Fibroblast of peridontal ligament (primary cell): ENCODE measurements around the gene FCRL2.

Source experiments
- DNase-seq: peaks from one replicate; pipeline ENCODE4 v3.0.0-alpha.2; 2010; ENCODE audit errors: extremely low read depth

The FCRL2 gene

GRCh38 chr1:157776971-157777391, at the start of gene FCRL2:
Gene FCRL2 (minus strand): TSS chr1:157777132. CDS start chr1:157777073, 59 bp downstream.
- DNase-seq: no peak

GRCh38 chr1:157820299-157820698, 43.4 kb upstream of the FCRL2 start:
- DNase-seq: no peak

GRCh38 chr1:157819896-157820295, 43.0 kb upstream of the FCRL2 start, which contains the start of gene FCRL1:
Gene FCRL1 (minus strand): TSS chr1:157820120. CDS start chr1:157820037, 83 bp downstream.
- no peak for DNase-seq

GRCh38 chr1:157819215-157819614, 42.3 kb upstream of the FCRL2 start:
- no peak for DNase-seq

GRCh38 chr1:157813269-157813668, 36.3 kb upstream of the FCRL2 start:
- DNase-seq: no peak

GRCh38 chr1:157806431-157807149, 29.7 kb upstream of the FCRL2 start:
- DNase-seq: no peak

- no peak for DNase-seq
Measured at GRCh38 chr1:157803851-157804250, 26.9 kb upstream of the FCRL2 start.

GRCh38 chr1:157799996-157800395, 23.1 kb upstream of the FCRL2 start:
- DNase-seq: no peak

- no peak for DNase-seq
Measured at GRCh38 chr1:157798211-157798610, 21.3 kb upstream of the FCRL2 start.

GRCh38 chr1:157785248-157785647, 8.3 kb upstream of the FCRL2 start:
- no peak for DNase-seq

- no peak for DNase-seq
Measured at GRCh38 chr1:157784801-157785200, 7.9 kb upstream of the FCRL2 start.

GRCh38 chr1:157782931-157783330, 6.0 kb upstream of the FCRL2 start:
- no peak for DNase-seq

- no peak for DNase-seq
Measured at GRCh38 chr1:157781048-157781447, 4.1 kb upstream of the FCRL2 start.

GRCh38 chr1:157775101-157775870, 1.6 kb downstream of the FCRL2 start:
- no peak for DNase-seq

GRCh38 chr1:157774412-157774811, 2.5 kb downstream of the FCRL2 start:
- no peak for DNase-seq

- no peak for DNase-seq
Measured at GRCh38 chr1:157773493-157774350, 3.2 kb downstream of the FCRL2 start.

GRCh38 chr1:157771661-157772425, 5.1 kb downstream of the FCRL2 start:
- DNase-seq: no peak

- DNase-seq: no peak
Measured at GRCh38 chr1:157770442-157771043, 6.4 kb downstream of the FCRL2 start.

- DNase-seq: no peak
Measured at GRCh38 chr1:157766792-157767191, 10.1 kb downstream of the FCRL2 start.

GRCh38 chr1:157758018-157758417, 18.9 kb downstream of the FCRL2 start:
- no peak for DNase-seq

- no peak for DNase-seq
Measured at GRCh38 chr1:157753611-157754010, 23.3 kb downstream of the FCRL2 start.
